T-helper 1 cell (primary cell): Measurements from ENCODE around the gene PUM1.
A peak's percentile ranks its signal among the peaks of the same experiment; 100 is the strongest.
"Not testable (repeated sequence)": the region's sequence is repeated elsewhere in the genome, so short reads cannot be mapped to it uniquely, and the experiment has no call there.

Experiments
- DNase-seq, 5 donors: peaks; one replicate each; pipeline ENCODE4 v3.0.0-alpha.2; 2012 to 2020
- total RNA-seq, 4 donors: gene quantifications; one replicate each; lab custom pipeline; 2026; lab: John Stamatoyannopoulos, UW

PUM1 gene, protein sequence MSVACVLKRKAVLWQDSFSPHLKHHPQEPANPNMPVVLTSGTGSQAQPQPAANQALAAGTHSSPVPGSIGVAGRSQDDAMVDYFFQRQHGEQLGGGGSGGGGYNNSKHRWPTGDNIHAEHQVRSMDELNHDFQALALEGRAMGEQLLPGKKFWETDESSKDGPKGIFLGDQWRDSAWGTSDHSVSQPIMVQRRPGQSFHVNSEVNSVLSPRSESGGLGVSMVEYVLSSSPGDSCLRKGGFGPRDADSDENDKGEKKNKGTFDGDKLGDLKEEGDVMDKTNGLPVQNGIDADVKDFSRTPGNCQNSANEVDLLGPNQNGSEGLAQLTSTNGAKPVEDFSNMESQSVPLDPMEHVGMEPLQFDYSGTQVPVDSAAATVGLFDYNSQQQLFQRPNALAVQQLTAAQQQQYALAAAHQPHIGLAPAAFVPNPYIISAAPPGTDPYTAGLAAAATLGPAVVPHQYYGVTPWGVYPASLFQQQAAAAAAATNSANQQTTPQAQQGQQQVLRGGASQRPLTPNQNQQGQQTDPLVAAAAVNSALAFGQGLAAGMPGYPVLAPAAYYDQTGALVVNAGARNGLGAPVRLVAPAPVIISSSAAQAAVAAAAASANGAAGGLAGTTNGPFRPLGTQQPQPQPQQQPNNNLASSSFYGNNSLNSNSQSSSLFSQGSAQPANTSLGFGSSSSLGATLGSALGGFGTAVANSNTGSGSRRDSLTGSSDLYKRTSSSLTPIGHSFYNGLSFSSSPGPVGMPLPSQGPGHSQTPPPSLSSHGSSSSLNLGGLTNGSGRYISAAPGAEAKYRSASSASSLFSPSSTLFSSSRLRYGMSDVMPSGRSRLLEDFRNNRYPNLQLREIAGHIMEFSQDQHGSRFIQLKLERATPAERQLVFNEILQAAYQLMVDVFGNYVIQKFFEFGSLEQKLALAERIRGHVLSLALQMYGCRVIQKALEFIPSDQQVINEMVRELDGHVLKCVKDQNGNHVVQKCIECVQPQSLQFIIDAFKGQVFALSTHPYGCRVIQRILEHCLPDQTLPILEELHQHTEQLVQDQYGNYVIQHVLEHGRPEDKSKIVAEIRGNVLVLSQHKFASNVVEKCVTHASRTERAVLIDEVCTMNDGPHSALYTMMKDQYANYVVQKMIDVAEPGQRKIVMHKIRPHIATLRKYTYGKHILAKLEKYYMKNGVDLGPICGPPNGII
- 184 to 226 (median 216) reads per million in 4 donors for total RNA-seq

DNA sequence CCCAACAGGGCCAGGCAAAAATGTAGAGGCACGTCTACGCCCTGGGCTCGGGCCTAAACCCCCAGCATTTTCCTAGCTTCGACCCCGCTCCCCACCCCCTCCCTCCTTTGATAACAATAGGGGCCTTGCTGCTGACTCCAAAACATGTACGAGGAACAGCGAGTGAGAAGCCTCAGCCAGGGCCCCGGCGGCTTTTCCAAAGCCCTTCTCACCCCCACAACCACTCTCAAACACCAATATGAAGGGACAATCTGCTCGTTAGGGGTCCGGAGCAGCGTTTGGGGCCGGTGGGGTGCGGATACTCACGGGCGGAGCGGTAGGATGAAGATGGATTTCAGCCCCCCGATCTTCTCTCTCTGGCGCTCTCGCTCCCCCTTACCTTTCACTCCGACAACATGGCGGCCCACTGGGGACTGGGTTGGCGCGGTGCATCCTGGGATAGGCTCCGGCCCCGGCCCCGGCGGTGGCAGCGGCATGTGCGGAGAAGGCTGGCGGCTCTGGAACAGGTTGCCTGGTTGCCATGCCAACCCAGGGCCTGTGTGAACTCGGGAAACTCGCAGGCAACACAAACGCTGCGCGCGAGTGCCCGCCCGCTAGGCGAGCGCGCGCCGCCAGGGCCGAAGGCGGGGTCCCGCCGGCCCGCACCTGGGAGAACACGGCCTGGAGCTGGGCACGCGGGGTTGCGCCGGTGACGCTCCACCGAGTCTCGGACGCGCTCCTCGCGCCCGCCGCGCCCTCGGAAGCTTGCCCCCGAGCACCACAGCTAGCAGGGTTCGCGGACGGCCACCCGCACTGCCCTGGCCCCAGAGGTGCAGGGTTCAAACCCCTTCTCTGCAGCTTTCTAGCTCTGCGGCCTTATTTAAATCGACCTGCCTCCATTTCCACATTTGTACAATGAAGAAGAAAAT is at the start of gene PUM1:
PUM1 (minus strand) TSS at position 408 of the 908 bp plus-strand sequence. CDS start 6,151 bp downstream, outside the sequence.
- peak; percentile 96 to 98 (median 97) for DNase-seq

DNA sequence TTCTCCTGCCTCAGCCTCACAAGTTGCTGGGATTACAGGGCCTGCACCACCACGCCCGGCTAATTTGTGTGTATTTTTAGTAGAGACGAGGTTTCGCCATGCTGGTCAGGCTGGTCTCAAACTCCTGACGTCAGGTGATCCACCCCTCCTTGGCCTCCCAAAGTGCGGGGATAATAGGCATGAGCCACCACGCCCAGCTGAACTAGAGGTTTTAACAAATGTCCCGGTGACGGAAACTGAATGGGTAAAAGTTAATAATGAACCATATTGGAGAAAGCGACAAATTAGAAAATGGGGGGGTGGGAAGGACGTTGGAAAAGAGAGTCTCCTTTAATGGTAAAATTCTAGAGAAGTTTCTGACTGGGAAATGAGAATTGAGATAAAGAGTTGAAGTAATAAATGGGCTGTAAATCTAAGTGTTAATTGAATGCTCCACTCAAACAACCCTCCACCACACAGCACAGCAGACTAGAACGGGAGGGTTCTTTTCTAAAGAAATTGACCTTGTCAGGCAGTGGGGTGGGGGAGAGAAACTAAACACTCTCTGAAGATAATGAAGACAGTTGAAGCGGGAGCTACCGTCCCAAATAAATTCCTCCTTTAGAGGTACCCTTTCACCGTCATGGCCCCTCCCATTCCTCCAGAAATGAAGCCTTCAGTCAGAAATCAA is 46.9 kb upstream of the PUM1 start:
- no peak for DNase-seq

DNA sequence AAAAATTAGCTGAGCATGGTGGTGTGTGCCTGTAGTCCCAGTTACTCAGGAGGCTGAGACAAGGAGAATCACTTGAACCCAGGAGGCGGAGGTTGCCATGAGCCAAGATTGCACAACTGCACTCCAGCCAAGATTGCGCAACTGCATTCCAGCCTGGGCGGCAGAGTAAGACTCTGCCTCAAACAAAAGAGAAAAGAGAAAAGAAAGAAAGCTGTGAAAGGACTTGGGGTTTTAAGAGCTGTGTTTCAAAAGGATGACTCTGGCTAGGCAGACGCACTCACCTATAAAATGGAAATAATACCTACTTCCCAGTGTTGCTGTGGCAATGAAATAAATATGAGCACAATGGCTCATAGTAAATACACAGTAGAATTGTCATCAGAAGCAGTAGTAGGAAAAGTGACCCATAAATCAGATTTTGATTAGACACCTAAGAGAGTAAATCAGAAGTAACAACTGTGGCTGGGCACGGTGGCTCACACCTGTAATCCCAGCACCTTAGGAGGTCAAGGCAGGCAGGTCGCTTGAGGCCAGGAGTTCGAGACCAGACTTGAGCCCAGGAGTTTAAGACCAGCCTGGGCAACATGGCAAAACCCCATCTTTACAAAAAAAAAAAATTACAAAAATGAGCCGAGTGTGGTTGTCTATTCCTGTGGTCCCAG is 45.9 kb upstream of the PUM1 start:
- no peak for DNase-seq

DNA sequence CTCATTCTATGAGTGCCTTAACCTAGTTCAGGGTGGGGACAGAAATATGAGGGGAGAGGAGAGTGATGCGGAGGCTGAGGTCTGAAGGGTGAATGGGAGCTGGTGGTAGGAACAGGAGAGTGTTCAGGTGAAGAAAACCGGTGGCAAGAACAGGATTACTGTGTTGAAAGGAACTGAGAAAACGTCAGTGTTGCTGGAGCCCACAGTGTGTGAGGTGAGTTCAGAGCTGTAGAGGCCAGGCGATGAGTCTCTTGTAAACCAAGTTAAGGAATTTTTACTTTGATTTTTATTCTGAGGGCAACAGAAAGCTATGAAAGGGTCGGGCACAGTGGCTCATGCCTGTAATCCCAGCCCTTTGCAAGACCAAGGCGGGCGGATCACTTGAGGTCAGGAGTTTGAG is 45.3 kb upstream of the PUM1 start:
- DNase-seq: no peak

DNA sequence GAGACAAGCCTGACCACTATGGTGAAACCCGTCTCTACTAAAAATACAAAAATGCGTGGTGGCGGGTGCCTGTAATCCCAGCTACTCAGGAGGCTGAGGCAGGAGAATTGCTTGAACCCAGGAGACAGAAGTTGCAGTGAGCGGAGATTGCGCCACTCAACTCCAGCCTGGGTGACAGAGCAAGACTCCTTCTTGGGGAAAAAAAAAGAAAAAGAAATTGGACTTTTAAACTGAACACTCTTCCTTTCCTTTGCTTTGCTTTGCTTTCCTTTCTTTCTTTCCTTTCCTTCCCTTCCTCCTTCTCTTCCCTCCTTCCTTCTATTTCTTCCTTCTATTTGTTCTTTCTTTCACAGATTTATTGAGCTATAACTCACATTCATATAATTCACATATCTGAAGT is 43.3 kb upstream of the PUM1 start:
- no peak for DNase-seq

DNA sequence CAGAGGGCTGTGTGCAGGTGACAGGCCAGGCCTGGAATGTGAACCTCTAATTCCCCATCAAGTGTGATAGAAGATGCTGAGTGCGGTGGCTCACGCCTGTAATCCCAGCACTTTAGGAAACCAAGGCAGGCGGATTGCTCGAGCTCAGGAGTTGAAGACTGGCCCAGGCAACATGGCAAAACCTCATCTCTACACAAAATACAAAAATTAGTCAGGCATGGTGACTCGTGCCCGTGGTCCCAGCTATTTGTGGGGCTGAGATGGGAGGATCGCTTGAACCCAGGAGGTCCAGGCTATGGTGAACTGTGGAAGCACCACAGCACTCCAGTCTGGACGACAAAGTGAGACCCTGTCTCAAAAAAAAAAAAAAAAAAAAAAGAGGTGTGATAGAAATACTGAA is 40.1 kb upstream of the PUM1 start:
- no peak for DNase-seq

DNA sequence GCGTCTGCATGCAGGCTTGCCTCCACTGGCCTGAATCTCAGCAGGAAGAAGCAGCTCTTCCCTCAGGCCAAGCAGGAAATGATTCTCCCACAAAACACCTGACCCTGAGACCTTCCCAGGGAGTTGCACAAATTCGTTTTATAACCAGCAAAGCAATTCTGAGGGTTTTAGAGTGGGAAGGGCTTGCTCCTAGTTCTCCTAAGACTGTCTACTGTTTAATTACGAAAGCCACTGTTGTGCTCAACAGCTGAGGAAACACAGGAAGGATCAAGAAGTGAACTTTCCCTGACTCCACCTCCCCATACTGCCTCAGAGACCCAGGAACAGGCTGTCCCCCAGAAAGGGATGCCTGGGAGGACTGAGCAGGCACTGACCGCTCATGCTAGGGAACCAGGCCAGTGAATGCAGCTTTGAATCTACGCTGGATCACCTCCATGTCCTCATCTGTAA is 37.0 kb upstream of the PUM1 start:
- DNase-seq: no peak

DNA sequence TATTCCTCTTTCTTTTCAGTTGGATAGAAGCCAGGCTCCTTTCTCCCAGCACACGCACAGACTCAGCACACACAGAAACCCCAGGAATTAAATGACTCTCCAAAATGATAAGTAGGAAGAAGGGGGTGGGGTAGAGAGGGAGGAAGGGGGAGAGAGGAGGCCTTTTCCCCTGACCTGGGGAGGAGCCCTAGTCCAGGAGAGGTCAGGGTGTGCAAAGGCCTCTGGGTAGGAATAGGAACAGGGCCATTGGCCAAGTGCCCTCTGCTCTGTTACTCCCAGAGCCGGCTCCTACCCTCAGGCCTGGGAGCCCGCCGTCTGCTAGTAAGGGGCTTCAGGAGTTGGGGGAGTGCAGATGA is 35.6 kb upstream of the PUM1 start:
- no peak for DNase-seq

DNA sequence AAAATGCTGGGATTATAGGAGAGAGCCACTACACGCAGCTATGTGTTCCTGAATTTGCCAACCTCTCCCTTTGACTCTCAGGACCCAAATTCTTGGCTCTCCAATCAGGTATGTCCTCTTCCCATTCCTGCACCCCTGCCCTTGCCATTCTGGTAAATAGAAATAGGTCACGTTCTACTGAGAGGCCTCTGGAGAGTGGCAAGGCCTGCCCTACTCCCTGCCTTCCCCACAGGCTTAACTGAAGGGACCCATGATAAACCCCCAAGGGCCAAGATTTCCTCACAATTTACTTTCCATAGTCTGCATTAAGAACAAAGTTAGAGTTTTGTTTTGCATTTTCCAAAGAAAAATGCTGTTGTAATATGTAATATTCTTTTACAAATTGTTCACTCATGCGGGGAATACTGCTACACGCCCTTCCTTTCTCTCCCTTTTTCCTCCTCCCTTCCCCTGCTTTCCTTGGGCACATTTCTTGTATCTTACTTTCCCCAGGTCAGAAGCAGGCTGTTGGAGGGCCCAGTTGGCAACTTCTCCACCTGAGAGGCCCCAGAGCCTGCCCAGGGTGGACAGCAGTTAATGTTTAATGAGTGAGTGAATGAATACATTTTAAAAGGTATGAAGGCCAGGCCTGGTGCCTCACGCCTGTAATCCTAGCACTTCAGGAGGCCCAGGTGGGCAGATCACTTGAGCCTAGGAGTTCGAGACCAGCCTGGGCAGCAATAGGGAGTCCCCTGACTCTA is 33.9 kb upstream of the PUM1 start:
- DNase-seq: no peak

DNA sequence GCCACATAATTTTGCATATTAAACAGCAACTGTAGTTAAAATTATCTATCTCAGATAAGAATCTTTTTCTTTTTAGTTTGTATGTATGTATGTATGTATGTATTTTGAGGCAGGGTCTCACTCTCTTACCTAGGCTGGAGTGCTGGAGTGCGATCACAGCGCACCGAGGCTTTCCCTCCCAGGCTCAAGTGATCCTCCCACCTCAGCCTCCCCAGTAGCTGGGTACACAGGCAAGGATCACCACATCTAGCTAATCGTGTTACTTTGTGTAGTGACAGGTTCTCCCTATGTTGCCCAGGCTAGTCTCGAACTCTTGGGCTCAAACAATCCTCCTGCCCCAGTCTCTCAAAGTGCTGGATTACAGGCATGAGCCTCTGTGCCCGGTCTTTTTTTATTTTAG is 30.5 kb upstream of the PUM1 start:
- no peak for DNase-seq

DNA sequence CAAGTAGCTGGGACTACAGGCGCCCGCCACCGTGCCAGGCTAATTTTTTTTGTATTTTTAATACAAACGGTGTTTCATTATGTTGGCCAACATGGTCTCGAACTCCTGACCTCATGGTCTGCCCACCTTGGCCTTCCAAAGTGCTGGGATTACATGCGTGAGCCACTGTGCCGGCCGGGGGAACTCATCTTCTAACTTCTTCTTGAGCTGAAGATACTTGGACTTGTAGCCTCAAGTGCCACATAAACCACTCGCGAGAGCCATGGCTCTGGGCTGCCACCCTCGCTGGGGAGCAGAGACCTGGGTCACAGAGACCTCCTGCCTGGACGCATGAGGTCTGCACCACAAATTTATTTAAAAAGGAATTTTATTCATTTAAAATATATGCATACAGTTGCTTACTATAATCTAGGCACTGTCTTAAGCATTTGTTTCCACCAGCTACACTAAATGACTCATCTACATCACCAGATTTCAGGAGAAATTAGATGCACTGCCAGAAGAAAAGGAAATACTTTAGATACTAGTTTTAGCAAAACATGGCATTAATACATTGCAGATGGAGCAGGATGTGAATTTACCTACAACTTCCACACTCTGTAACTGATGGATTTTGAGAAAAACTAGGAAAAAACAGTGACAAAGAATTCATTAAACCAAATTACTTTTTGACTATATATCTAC is 29.9 kb upstream of the PUM1 start:
- DNase-seq: no peak

DNA sequence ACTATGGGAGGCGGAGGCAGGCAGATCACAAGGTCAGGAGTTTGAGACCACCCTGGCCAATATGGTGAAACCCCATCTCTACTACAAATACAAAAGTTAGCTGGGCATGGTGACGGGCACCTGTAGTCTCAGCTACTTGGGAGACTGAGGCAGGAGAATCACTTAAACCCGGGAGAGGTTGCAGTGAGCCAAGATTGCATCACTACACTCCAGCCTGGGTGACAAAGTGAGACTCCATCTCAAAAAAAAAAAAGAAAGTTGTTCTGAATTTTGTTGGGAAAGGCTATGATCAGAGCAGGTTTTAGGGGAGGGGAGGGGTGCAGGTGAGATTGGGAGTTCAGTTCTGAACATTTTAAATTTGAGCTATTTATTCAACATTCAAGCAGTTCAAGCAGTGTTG is 22.6 kb upstream of the PUM1 start:
- DNase-seq: not testable (repeated sequence)

DNA sequence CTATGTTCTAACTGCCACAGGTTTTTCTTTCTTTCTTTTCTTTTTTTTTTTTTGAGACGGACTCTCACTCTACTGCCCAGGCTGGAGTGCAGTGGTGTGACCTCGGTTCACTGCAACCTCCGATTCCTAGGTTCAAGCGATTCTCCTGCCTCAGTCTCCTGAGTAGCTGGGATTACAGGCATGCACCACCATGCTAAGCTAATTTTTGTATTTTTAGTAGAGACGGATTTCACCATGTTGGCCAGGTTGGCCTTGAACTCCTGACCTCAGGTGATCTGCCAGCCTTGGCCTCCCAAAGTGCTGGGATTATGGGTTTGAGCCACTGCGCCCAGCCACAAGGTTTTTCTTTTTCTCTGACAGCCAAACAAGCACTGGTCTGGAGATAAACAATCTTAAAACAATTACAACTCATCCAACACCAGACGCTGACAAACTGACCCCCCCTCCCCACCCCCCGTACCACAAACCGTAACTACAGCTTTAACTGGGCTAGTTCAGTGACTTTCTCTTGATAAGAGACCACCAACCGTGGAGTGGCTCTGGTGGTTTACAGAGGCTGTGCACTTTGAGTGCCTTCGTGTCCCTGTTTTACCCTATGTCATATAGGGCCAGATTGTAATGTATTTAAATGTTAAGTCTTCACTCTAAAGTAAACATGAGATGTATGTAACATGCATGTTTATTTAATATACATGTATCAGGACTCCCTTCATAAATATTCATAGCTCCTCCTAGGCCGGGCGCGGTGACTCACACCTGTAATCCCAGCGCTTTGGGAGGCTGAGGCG is 19.5 kb upstream of the PUM1 start:
- DNase-seq: no peak

DNA sequence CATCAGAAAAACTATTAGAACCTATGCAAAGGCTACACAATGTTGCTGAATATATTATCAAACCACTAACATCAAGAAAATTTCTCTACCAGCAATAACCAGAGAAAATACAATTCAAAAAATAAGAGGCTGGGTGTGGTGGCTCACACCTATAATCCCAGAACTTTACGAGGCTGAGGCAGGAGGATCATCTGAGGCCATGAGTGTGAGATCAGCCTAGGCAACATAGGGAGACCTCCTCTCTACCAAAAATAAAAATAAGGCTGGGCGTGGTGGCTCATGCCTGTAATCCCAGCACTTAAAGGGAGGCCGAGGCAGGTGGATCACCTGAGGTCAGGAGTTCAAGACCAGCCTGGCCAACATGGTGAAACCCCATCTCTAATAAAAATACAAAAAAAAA is 16.9 kb upstream of the PUM1 start:
- DNase-seq: no peak

DNA sequence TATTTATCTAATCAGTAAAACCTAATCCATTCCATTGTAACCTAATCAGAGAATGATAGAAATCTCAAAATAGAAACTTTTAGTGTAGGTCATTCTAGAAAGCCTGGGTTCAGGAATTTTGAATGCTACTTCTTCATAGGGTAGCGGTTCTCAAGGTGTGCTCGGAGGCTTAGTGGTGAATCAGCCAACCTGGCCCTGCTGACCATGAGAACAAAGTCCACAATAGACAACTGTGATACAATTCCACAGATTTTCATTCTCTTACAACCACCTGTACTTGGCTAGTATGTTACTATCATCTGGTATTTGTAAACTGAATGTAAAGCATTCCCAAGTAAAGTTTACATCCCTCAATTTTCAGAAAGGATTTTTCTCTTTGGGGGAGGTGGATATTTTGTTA is 7.5 kb upstream of the PUM1 start:
- DNase-seq: no peak

DNA sequence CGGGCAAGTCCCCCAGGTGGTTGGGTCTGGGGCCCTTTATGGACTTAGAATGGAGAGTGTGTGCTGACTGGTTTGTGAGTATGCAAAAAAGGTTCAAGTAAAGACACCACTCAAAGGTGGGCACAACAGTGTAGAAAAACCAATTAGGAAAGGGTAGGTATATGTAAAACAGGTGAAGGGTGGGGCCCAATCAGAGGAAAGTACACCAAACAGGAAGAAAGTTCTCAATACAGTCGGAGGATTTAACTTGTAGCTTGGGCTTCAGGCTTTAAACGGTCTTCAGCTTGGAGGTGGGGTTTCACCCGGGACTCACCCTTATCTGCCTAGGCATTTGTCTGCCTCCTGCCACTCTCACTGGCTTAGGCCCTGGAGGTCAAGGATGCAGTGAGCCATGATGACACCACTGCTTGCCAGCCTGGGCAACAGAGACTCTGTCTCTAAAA is 6.8 kb upstream of the PUM1 start:
- DNase-seq: no peak

DNA sequence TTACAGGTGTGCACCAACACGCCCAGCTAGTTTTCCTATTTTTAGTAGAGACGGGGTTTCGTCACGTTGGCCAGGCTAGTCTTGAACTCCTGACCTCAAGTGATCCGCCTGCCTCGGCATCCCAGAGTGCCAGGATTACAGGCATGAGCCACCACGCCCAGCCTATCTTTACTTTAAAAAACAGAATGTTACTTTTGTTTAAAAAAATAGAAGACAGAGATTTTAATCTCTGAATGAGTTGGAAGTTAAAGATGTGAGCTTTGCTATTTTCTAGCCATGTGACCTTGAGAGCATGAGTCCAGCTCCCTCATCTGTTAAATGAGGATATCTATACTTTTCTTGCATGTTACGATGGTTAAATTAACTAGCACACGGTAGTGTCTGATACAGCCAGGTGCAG is 3.9 kb upstream of the PUM1 start:
- DNase-seq: no peak

DNA sequence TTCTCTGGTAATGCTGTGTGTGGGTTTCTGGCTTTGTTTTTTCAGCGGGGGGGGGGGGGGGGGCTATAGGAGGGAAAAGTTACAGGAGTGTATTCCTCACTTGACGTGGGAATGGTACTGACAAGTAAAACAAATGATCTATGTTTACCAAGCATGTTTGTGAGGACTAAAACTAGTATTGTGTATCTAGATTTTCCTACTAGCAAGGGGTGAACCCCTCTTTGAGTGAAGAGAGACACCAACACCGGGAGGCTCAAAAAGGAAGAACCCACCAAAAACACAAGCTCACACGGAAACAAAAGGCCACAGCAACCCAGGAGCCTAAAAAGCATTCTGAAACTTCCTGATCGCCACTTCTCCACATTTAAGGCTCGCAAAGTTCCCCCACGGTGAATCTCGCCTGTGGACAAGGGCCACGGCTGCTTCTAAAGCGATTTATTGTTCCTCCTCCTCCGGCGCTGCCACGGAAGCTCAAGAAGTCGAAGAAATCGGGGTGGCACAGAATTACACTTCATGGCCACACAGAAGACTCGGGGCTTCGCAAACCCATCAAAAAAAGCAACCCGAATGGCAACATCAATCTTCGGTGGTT is 703 bp downstream of the PUM1 start:
- DNase-seq: peak in 1 of 5 donors; percentile 8
